Subcutaneous abdominal adipose tissue (tissue), 5 donors: ENCODE data around the gene TAPT1.

Source experiments
- H3K27ac ChIP-seq: one replicate; pipeline ENCODE4 v1.7.0; 2013; ENCODE audit warnings: low read depth, mild to moderate bottlenecking, inconsistent platforms, low read length, moderate library complexity
- H3K27me3 ChIP-seq, 5 donors: one replicate each; pipeline ENCODE4 v1.7.0; 2013; ENCODE audit warnings: low read length in 5 of 5, inconsistent platforms in 1 of 5; ENCODE audit not compliant: control insufficient read depth in 5 of 5, insufficient read depth in 4 of 5
- H3K36me3 ChIP-seq, 5 donors: one replicate each; pipeline ENCODE4 v1.7.0; 2013; ENCODE audit warnings: low read length in 5 of 5; ENCODE audit not compliant: control insufficient read depth in 5 of 5, insufficient read depth in 5 of 5
- H3K4me1 ChIP-seq, 5 donors: one replicate each; pipeline ENCODE4 v1.7.0; 2013; ENCODE audit warnings: low read length in 5 of 5, mild to moderate bottlenecking in 3 of 5, moderate library complexity in 1 of 5; ENCODE audit not compliant: control insufficient read depth in 5 of 5, insufficient read depth in 5 of 5
- H3K4me3 ChIP-seq, 5 donors: one replicate each; pipeline ENCODE4 v1.7.0; 2013; ENCODE audit warnings: low read length in 5 of 5, low read depth in 1 of 5
- H3K9ac ChIP-seq, 5 donors: one replicate each; pipeline ENCODE4 v1.7.0; 2013; ENCODE audit warnings: low read length in 5 of 5, mild to moderate bottlenecking in 4 of 5, moderate library complexity in 3 of 5
- H3K9me3 ChIP-seq, 5 donors: one replicate each; pipeline ENCODE4 v1.7.0; 2013; ENCODE audit warnings: low read length in 5 of 5; ENCODE audit not compliant: control insufficient read depth in 5 of 5
- donor health status: healthy.
- donor health status: healthy.
- donor health status: healthy.
- donor health status: healthy.
- donor health status: healthy.

The TAPT1 gene

DNA sequence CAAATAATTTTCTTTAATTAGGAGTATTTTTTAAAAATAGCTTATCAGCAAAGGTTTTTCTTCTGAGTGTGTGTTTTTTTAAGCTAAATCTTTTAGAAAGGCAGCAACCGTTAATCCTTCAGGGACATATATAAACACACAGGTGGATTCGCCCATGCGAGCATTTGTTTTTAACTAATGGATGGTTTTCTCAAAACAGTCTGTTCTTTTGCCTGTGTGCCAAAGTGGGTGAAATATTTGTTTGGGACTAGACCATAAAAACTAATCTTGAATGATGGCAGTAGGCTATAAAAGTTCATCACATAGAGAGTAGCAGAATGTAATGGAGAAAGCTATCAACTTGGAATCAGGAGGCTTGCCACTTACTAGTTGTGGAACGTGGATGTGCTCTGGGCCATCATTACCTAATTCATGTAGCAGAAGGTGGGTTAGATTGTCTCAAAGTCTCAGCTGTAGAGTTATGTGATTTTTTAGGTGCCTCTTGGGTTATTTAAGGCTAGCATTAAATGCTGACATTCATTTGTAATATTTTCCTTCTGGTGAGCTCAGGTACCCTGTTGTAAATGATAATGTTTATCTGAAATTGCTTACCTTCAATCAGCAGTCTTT is 7.4 kb upstream of the TAPT1 start:
- Histone ChIP-seq H3K4me3 (no peak overlapping the region), H3K27me3 (no peaks in the 10 kb centered on the region)

DNA sequence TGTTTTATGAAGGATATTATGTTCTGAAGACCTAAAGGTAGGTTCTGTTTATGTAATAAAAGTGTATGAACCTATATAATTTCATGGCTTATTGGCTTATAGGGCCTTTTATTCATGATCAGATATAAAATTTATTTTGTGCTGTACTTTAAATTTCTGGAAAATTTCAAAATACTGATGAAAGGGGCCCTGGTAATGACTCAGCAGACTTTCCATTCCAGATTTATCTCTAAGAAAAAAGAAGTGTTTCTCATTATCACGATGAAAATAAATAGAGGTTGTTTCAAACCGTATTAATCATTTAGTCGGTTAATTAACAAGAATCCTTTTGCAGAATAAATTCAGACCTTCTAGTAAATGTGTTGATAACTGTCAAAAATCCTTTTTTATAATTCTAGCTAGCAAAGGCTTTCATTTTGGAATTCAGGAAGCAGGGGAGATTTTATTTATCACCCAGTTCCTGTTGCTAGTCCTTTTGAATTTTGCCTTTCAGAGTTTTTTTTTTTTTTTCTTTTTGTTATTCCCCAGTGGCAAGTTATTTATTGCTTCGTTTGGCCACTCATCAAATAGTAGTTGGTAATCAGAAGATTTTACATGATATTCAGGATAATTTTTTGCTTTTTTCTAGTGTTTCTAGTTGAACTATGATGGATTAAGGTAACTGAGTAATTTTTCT is 5.4 kb upstream of the TAPT1 start:
- Histone ChIP-seq H3K27me3 (no peaks in the 10 kb centered on the region), H3K9me3 (no peaks in the 10 kb centered on the region), H3K9ac (peak overlapping the region in 4 of 5 donors; percentile 2 to 48 (median 32)), H3K27ac (peak overlapping the region; percentile 22), H3K4me1 (peaks cover 2 to 28% (median 27%) of the 10 kb centered on the region in 5 donors), H3K36me3 (no peaks in the 10 kb centered on the region), H3K4me3 (peak overlapping the region in 2 of 5 donors; percentile 4 to 49)

More for the DNA sequence above, 7.4 kb upstream of the TAPT1 start:
- Histone ChIP-seq H3K9ac (no peak overlapping the region), H3K4me1 (peaks cover 2 to 19% (median 16%) of the 10 kb centered on the region in 5 donors), H3K27ac (no peak overlapping the region), H3K9me3 (no peaks in the 10 kb centered on the region), H3K36me3 (no peaks in the 10 kb centered on the region)

DNA sequence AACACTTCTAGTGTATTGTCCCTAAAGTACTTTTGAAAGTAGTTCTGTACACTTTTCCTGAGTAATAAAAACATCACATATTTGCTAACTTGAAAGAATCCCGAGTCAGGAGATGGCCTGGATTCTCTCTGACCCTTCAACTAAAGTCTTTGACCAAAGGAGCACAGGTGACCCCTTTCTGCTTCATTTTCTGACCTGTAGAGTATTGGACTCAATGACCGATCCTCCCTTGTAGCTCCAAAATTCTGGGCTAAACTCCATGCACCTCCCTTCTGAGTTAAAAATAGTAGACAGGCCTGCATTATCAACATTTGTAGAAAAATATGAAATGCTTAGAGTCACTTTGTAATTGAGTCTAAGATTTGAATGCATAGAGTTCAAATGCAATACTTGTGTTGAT is 4.0 kb upstream of the TAPT1 start:
- H3K27ac ChIP-seq: no peak overlapping the region
- no peaks in the 10 kb centered on the region for H3K27me3 ChIP-seq
- H3K9me3 ChIP-seq: no peaks in the 10 kb centered on the region
- no peak overlapping the region for H3K9ac ChIP-seq
- no peak overlapping the region for H3K4me3 ChIP-seq
- H3K36me3 ChIP-seq: no peaks in the 10 kb centered on the region
- peaks cover 2 to 33% (median 30%) of the 10 kb centered on the region in 5 donors for H3K4me1 ChIP-seq

DNA sequence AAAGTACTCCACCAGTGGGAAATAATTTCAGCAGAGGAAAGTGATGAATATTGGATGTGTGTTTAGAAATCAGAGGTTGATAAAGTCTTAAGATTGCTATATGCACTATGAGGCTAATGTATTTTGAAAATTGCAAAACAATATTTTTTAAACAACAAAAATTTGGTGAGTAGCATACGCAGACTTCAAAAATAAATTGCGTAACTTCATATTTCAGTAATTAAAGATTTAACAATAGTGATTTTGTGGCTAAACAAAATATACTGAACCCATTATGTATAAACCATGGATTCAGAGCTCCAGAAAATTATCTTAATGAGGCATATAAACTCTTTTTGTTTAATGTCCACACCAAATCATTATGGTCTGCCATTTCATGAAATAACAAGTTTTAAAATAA is 3.3 kb upstream of the TAPT1 start:
- Histone ChIP-seq H3K9me3 (no peaks in the 10 kb centered on the region), H3K9ac (no peak overlapping the region), H3K36me3 (no peaks in the 10 kb centered on the region), H3K4me1 (peaks cover 2 to 40% (median 37%) of the 10 kb centered on the region in 5 donors), H3K4me3 (no peak overlapping the region), H3K27ac (no peak overlapping the region), H3K27me3 (no peaks in the 10 kb centered on the region)

DNA sequence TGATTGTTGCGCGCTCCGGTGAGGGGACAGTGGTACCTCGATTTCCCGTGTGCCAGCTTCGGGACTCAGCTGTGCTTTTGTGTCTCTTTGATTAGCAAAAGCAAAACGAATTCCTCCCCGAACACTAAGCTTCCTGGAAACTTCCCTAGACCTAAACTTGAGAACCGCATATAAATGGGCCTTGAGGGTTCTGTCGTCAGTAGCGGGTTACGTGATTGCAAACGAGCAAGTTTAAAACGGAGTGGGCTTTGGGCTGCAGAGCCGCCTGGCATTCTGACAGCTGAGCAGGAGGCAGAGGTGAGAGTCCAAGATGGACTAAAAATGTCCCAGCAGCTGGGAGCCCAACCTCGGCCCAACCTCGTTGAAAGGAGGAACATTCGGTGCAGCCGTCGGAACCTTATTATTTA is 1.2 kb upstream of the TAPT1 start:
- no peaks in the 10 kb centered on the region for H3K9me3 ChIP-seq
- H3K36me3 ChIP-seq: no peaks in the 10 kb centered on the region
- no peaks in the 10 kb centered on the region for H3K27me3 ChIP-seq
- H3K27ac ChIP-seq: peak overlapping the region; percentile 90
- peak overlapping the region; percentile 77 to 89 (median 83) for H3K4me3 ChIP-seq
- H3K9ac ChIP-seq: peak overlapping the region in 4 of 5 donors; percentile 72 to 91 (median 83)
- H3K4me1 ChIP-seq: peaks cover 10 to 59% (median 57%) of the 10 kb centered on the region in 5 donors

DNA sequence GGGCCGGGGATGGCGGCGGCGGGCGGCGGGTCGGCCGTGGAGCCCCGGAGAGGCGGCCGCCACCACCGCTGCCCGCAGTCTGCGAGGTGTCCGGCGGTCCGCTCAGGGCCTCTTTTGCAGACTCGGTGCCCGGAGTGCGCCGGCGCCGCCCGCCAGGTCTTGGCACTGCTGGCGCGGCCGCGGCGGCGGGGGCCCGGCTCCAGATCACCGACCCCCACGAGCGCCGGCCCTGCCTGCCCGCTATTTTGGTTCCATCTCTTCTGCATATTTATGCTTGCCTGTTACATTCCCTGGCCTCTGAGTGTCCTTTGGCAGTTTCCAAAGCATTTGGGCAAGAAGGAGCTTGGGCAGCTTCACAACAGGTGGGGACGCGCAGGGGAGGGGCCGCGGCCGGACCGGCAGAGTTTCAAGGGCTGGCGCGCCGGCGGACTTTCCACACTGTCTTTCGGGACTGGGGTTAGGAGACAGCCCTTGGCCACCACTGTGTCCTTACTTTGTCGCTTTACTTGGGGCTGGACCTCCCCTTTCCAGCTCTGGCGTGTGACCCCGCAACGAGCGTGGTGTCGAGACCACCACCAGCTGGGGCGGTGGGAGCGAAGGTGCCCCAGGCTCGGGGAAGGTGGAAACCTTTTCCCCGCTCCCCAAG is 668 bp upstream of the TAPT1 start:
- Histone ChIP-seq H3K9ac (peak overlapping the region; percentile 28 to 91 (median 82)), H3K4me1 (peaks cover 7 to 58% (median 55%) of the 10 kb centered on the region in 5 donors), H3K36me3 (no peaks in the 10 kb centered on the region), H3K4me3 (peak overlapping the region; percentile 77 to 89 (median 83)), H3K27me3 (no peaks in the 10 kb centered on the region), H3K9me3 (no peaks in the 10 kb centered on the region), H3K27ac (peak overlapping the region; percentile 90)

DNA sequence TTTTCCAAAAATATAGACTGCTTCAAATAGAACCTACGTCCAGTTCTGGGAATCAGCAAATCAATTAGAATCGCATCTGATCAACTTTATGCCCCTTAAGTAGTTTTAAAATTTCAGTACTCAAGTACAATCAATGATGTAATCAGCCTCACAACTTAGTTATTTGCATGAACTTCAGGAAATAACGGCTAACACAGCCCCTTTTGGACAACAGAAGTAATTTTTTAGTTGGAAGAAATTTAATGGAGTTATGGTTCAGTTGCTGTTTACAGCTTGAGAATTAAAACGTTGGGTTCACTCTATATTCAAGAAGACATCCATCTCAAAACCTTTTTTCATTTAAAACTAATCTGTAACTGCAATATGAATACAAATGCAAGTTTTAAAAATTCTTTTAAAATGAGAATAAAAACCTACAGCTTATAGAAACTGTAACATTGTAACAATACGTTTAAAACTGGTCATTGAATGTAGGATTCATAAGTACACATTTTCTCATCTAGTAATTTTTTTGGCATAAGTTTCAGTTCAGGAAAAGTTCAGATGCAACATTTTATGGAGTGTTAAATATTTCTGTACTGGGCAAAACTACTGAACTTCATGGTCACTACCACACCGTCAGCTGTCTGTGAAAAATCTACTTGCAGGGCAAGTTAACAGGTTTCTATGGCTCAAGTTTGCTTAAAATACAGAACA is 956 bp downstream of the TAPT1 start:
- Histone ChIP-seq H3K27me3 (no peaks in the 10 kb centered on the region), H3K4me1 (peaks cover 7 to 52% (median 46%) of the 10 kb centered on the region in 5 donors), H3K4me3 (peak overlapping the region; percentile 81 to 92 (median 89)), H3K9me3 (no peaks in the 10 kb centered on the region), H3K9ac (peak overlapping the region; percentile 78 to 92 (median 90)), H3K27ac (peak overlapping the region; percentile 79), H3K36me3 (no peaks in the 10 kb centered on the region)

DNA sequence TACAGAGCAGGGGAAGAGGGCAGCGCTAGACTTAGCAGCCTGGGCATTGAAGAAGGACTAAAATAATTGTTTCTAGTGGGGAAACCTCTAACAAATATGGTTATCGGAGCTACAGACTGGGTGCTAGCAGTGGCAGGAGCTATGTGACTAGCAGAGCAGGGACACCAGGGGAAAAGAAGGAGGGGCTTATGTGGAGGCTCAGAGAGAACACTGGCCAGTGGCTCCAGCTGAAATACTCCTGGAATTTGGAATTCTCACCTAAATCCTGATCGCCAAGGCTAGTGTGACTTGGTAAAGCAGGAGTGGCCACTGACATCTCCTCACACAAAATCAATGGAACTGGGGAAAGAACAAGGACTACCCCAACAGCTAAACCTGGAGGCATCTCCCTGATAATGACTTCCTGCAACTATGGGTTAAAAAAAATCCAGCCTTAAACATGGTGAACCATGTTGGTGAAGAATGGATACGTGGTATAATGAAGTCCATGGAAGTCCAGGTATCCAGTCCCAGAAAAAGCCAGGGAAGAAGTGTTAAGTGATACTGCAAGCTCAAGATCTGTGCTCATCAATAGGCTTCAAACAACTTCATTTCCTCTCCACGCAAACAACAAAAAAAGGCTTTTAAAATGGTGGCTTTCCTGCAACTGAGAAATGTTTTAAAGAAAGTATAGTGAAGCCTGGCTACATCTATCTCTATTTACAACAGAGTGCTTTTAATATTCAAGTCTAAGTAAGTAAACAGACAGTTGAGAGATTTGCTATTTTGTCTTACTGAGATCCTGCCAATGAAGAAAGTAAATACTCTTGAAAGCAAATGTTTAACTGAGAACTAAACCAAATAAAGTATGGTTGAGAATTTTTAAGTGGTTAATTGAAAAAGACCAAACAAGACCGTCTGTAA is 1.8 kb downstream of the TAPT1 start:
- Histone ChIP-seq H3K4me1 (peaks cover 7 to 52% (median 46%) of the 10 kb centered on the region in 5 donors), H3K36me3 (peaks cover 0 to 6% (median 0%) of the 10 kb centered on the region in 5 donors), H3K27ac (peak overlapping the region; percentile 79), H3K9me3 (no peaks in the 10 kb centered on the region), H3K9ac (peak overlapping the region in 3 of 5 donors; percentile 33 to 90 (median 83)), H3K27me3 (no peaks in the 10 kb centered on the region), H3K4me3 (peak overlapping the region; percentile 81 to 92 (median 89))

DNA sequence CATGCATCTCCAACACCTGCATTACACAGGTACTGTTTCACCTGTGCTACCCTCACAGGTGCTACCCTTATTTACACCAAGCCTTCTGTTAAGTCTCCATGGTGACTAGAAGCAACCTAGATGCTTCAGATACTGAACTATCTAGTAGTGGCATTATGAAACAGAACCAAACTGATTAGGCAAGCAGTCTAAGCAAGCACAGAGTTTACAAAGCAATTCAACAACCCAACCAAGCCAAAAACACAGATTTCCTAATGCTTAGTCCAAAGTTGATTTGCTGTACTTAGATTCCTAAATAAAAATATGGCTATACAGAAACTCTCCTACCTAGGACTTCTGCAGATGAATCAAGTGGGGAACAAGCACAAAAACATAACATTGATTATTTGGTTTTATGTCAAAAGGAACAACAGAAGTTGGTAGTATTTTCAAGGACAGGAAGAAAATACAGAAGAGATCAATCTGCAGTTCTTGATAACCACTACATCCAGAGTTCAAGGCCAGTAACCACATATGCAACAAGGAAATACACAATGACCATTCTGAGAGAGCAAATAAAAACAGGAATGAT is 3.2 kb downstream of the TAPT1 start:
- H3K9me3 ChIP-seq: no peaks in the 10 kb centered on the region
- no peaks in the 10 kb centered on the region for H3K27me3 ChIP-seq
- no peak overlapping the region for H3K4me3 ChIP-seq
- peak overlapping the region in 1 of 5 donors; percentile 1 for H3K9ac ChIP-seq
- peaks cover 0 to 6% (median 0%) of the 10 kb centered on the region in 5 donors for H3K36me3 ChIP-seq
- peak overlapping the region; percentile 79 for H3K27ac ChIP-seq
- H3K4me1 ChIP-seq: peaks cover 7 to 49% (median 45%) of the 10 kb centered on the region in 5 donors
